CD4-positive, CD25-positive, alpha-beta regulatory T cell (primary cell): ENCODE measurements around the gene KDM6A. TPM values are rescaled to one million over a fixed set of nuclear protein-coding genes. Genes with fewer than 3 reads are reported as not detected.

Source experiments
- ATAC-seq, 2 donors: fragments of 150-1000 bp; cut with Tn5 transposase; one replicate each; pipeline ENCODE4 v1.10.0; 2021; ENCODE audit warnings: low read depth in 2 of 2, moderate number of reproducible peaks in 2 of 2, moderate library complexity in 1 of 2
- DNase-seq, 3 donors: peaks; one replicate each; pipeline versions ENCODE4 v3.0.0 to v3.0.0-alpha.2; 2012 to 2022; ENCODE audit warnings: mixed read lengths in 1 of 3
- H3K27ac ChIP-seq: one replicate; pipeline ENCODE4 v1.7.0; 2013; ENCODE audit warnings: mild to moderate bottlenecking, low read length; ENCODE audit not compliant: insufficient read depth, poor library complexity, severe bottlenecking
- H3K27me3 ChIP-seq: one replicate; pipeline ENCODE4 v1.7.0; 2013; ENCODE audit warnings: low read length; ENCODE audit not compliant: control insufficient read depth, insufficient read depth
- H3K36me3 ChIP-seq: one replicate; pipeline ENCODE4 v1.7.0; 2013; ENCODE audit warnings: mild to moderate bottlenecking, low read length, moderate library complexity; ENCODE audit not compliant: control insufficient read depth, insufficient read depth
- H3K4me1 ChIP-seq: 2 replicates; pipeline ENCODE4 v1.7.0; 2013; ENCODE audit warnings: mild to moderate bottlenecking, low read length; ENCODE audit not compliant: insufficient read depth, control insufficient read depth, poor library complexity, severe bottlenecking
- H3K4me3 ChIP-seq: one replicate; pipeline ENCODE4 v1.7.0; 2013; ENCODE audit warnings: low read depth, mild to moderate bottlenecking, low read length, moderate library complexity
- H3K9me3 ChIP-seq, 2 experiments: 1 replicate in 1 of 2; 2 replicates in 1 of 2; pipeline ENCODE4 v1.7.0; 2013; ENCODE audit warnings: low read length in 2 of 2, mild to moderate bottlenecking in 1 of 2, moderate library complexity in 1 of 2; ENCODE audit not compliant: control insufficient read depth in 2 of 2
- H3K27ac Mint-ChIP-seq, 3 donors: one replicate each; pipeline ENCODE4 v1.8.0; 2020 to 2022; ENCODE audit warnings: mild to moderate bottlenecking in 3 of 3, mixed read lengths in 3 of 3, moderate library complexity in 2 of 3
- H3K27me3 Mint-ChIP-seq: one replicate; pipeline ENCODE4 v1.8.0; 2022; ENCODE audit warnings: mild to moderate bottlenecking, mixed read lengths
- H3K36me3 Mint-ChIP-seq: one replicate; pipeline ENCODE4 v1.8.0; 2020; ENCODE audit warnings: mixed read lengths
- H3K4me1 Mint-ChIP-seq, 4 donors: one replicate each; pipeline ENCODE4 v1.8.0; 2020 to 2022; ENCODE audit warnings: mixed read lengths in 4 of 4, mild to moderate bottlenecking in 1 of 4
- H3K4me3 Mint-ChIP-seq, 4 donors: one replicate each; pipeline ENCODE4 v1.8.0; 2020 to 2022; ENCODE audit warnings: mild to moderate bottlenecking in 4 of 4, mixed read lengths in 4 of 4, moderate library complexity in 3 of 4
- H3K9me3 Mint-ChIP-seq, 7 donors: one replicate each; pipeline ENCODE4 v1.8.0; 2020 to 2022; ENCODE audit warnings: mixed read lengths in 7 of 7, mild to moderate bottlenecking in 3 of 7, moderate library complexity in 2 of 7
- polyA plus RNA-seq, 4 donors: library from polyadenylated mRNA; unstranded; fragments of 300-500 nt; fragmentation: Illumina TruSeq; gene quantifications; one replicate each; pipeline ENCODE4 v1.2.3, GENCODE V29; 2021
- total RNA-seq: library from RNA; stranded (reverse); gene quantifications from one replicate; pipeline ENCODE4 v1.2.3, GENCODE V29; 2022

KDM6A gene
- total and polyA plus RNA-seq, 5 donors from 2014 or later, result 9.2 to 116 (median 20.5) TPM

DNA sequence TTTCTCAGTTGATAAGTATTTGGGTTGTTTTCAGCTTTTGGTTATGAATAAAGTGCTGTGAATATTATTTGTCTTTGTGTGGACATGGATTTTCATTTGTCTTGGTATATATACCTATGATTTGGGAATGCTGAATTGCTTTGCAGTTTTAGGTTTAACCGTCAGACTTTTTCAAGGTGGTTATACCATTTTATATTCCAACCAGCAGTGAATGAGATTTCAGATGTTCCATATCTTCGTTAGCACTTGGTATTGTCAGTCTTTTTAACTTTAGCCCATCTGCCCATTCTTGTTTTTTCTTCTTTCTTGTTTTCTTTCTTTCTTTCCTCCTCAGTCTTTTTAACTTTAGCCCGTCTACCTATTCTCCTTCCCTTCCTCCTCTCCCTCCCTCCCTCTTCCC is 106.0 kb downstream of the KDM6A start:
- Histone ChIP-seq H3K27ac (no peak overlapping the region), H3K4me1 (peaks cover 6% of the 10 kb centered on the region), H3K4me3 (no peak overlapping the region), H3K27me3 (no peaks in the 10 kb centered on the region), H3K9me3 (peaks cover 0 to 4% of the 10 kb centered on the region in 2 experiments), H3K36me3 (peaks cover 2% of the 10 kb centered on the region)
- Mint-ChIP-seq H3K36me3 (peaks cover 30% of the 10 kb centered on the region), H3K27ac (no peak overlapping the region), H3K4me1 (peaks cover 21 to 67% (median 28%) of the 10 kb centered on the region in 4 donors), H3K27me3 (no peaks in the 10 kb centered on the region), H3K4me3 (no peak overlapping the region), H3K9me3 (peaks cover 0 to 14% (median 2%) of the 10 kb centered on the region in 7 donors)
- no peak for DNase-seq
- no peak for ATAC-seq

DNA sequence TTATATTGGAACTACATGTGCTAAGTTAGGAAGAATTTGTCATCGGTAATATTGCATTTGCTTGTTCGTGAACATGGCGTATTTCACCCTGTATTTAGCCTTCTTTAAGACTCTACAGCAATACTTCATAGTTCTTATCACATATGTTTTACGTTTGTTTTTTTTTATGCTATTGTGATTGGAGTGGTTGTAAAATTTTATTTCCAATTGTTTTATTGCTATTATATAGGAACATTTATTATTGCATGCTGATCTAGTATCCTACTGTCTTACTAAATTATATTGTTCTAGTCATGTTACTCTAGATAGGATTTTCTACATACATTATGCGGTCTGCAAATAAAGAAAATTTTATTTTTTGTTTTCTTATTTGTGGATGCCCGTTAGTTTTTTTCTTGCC is 107.4 kb downstream of the KDM6A start:
- peaks cover 2% of the 10 kb centered on the region for H3K36me3 ChIP-seq
- Mint-ChIP-seq H3K4me1 (peaks cover 10 to 62% (median 17%) of the 10 kb centered on the region in 4 donors), H3K4me3 (no peak overlapping the region), H3K27me3 (no peaks in the 10 kb centered on the region), H3K9me3 (peaks cover 0 to 11% (median 1%) of the 10 kb centered on the region in 7 donors), H3K27ac (no peak overlapping the region), H3K36me3 (peaks cover 19% of the 10 kb centered on the region)
- no peaks in the 10 kb centered on the region for H3K27me3 ChIP-seq
- H3K4me1 ChIP-seq, result peaks cover 3% of the 10 kb centered on the region
- no peak for DNase-seq
- H3K9me3 ChIP-seq, result peaks cover 0 to 4% of the 10 kb centered on the region in 2 experiments
- no peak for ATAC-seq
- no peak overlapping the region for H3K27ac ChIP-seq
- no peak overlapping the region for H3K4me3 ChIP-seq

GRCh38 chrX:44980883-44981282 is 107.9 kb downstream of the KDM6A start:
- peaks cover 0 to 11% (median 1%) of the 10 kb centered on the region in 7 donors for H3K9me3 Mint-ChIP-seq
- no peaks in the 10 kb centered on the region for H3K27me3 Mint-ChIP-seq
- H3K4me1 Mint-ChIP-seq, result peaks cover 10 to 64% (median 17%) of the 10 kb centered on the region in 4 donors
- ATAC-seq, result no peak
- no peak overlapping the region for H3K4me3 Mint-ChIP-seq
- peaks cover 2% of the 10 kb centered on the region for H3K36me3 ChIP-seq
- no peak overlapping the region for H3K4me3 ChIP-seq
- no peak overlapping the region for H3K27ac Mint-ChIP-seq
- peaks cover 19% of the 10 kb centered on the region for H3K36me3 Mint-ChIP-seq
- peaks cover 3% of the 10 kb centered on the region for H3K4me1 ChIP-seq
- no peak overlapping the region for H3K27ac ChIP-seq
- no peaks in the 10 kb centered on the region for H3K27me3 ChIP-seq
- peaks cover 0 to under 1% of the 10 kb centered on the region in 2 experiments for H3K9me3 ChIP-seq
- no peak for DNase-seq

GRCh38 chrX:44989995-44990770 is 117.2 kb downstream of the KDM6A start:
- no peak for ATAC-seq
- no peaks in the 10 kb centered on the region for H3K4me1 ChIP-seq
- Mint-ChIP-seq H3K4me1 (peaks cover 20 to 65% (median 34%) of the 10 kb centered on the region in 4 donors), H3K9me3 (peaks cover 0 to 16% (median 0%) of the 10 kb centered on the region in 7 donors), H3K27ac (no peak overlapping the region), H3K27me3 (no peaks in the 10 kb centered on the region), H3K4me3 (no peak overlapping the region), H3K36me3 (peaks cover 61% of the 10 kb centered on the region)
- no peaks in the 10 kb centered on the region for H3K27me3 ChIP-seq
- DNase-seq, result no peak
- no peak overlapping the region for H3K27ac ChIP-seq
- no peak overlapping the region for H3K4me3 ChIP-seq
- no peaks in the 10 kb centered on the region for H3K9me3 ChIP-seq
- H3K36me3 ChIP-seq, result no peaks in the 10 kb centered on the region

GRCh38 chrX:44992775-44993174 is 119.8 kb downstream of the KDM6A start:
- Histone ChIP-seq H3K27me3 (no peaks in the 10 kb centered on the region), H3K27ac (no peak overlapping the region), H3K9me3 (no peaks in the 10 kb centered on the region), H3K36me3 (no peaks in the 10 kb centered on the region), H3K4me3 (no peak overlapping the region), H3K4me1 (peaks cover 13% of the 10 kb centered on the region)
- no peak for ATAC-seq
- Mint-ChIP-seq H3K4me1 (peaks cover 32 to 66% (median 45%) of the 10 kb centered on the region in 4 donors), H3K9me3 (peaks cover 0 to 5% (median 0%) of the 10 kb centered on the region in 7 donors), H3K36me3 (peaks cover 48% of the 10 kb centered on the region), H3K27ac (no peak overlapping the region), H3K4me3 (no peak overlapping the region), H3K27me3 (no peaks in the 10 kb centered on the region)
- DNase-seq, result no peak

- no peaks in the 10 kb centered on the region for H3K9me3 ChIP-seq
- ATAC-seq (no peak), DNase-seq (no peak)
- peaks cover 17% of the 10 kb centered on the region for H3K4me1 ChIP-seq
- Mint-ChIP-seq H3K4me1 (peaks cover 46 to 79% (median 51%) of the 10 kb centered on the region in 4 donors), H3K4me3 (peak overlapping the region in 1 of 4 donors; percentile 37), H3K27me3 (no peaks in the 10 kb centered on the region), H3K36me3 (peaks cover 36% of the 10 kb centered on the region), H3K27ac (peak overlapping the region in 2 of 3 donors; percentile 7 to 56), H3K9me3 (peaks cover 0 to 3% (median 0%) of the 10 kb centered on the region in 7 donors)
- H3K4me3 ChIP-seq, result no peak overlapping the region
- H3K27ac ChIP-seq, result no peak overlapping the region
- no peaks in the 10 kb centered on the region for H3K27me3 ChIP-seq
- H3K36me3 ChIP-seq, result no peaks in the 10 kb centered on the region
These were observed 123.3 kb downstream of the KDM6A start for GRCh38 chrX:44996277-44996676.

GRCh38 chrX:44997282-44997812 is 124.4 kb downstream of the KDM6A start:
- Histone ChIP-seq H3K9me3 (no peaks in the 10 kb centered on the region), H3K27me3 (no peaks in the 10 kb centered on the region), H3K36me3 (no peaks in the 10 kb centered on the region), H3K27ac (peak overlapping the region; percentile 18), H3K4me1 (peaks cover 24% of the 10 kb centered on the region), H3K4me3 (peak overlapping the region; percentile 45)
- H3K4me3 Mint-ChIP-seq, result peak overlapping the region; percentile 6 to 76 (median 56)
- peaks cover 51 to 83% (median 57%) of the 10 kb centered on the region in 4 donors for H3K4me1 Mint-ChIP-seq
- peak overlapping the region; percentile 5 to 60 (median 11) for H3K27ac Mint-ChIP-seq
- DNase-seq, result no peak
- peaks cover 33% of the 10 kb centered on the region for H3K36me3 Mint-ChIP-seq
- no peaks in the 10 kb centered on the region for H3K27me3 Mint-ChIP-seq
- no peak for ATAC-seq
- H3K9me3 Mint-ChIP-seq, result peaks cover 0 to 3% (median 0%) of the 10 kb centered on the region in 7 donors
